COR-L47 (cell line): Measurements from ENCODE around the gene ITPK1.

Experiments used
- DNase-seq: peaks from one replicate; lab custom pipeline; 2025; lab: John Stamatoyannopoulos, UW

ITPK1 gene

GRCh38 chr14:92968291-92969020 is 147.3 kb downstream of the ITPK1 start:
- DNase-seq: no peak

GRCh38 chr14:92967346-92967926 is 148.3 kb downstream of the ITPK1 start:
- DNase-seq: no peak

GRCh38 chr14:92965281-92965680 is 150.4 kb downstream of the ITPK1 start:
- DNase-seq: no peak

- DNase-seq: no peak
Measured at GRCh38 chr14:92964124-92965109, 151.3 kb downstream of the ITPK1 start.

GRCh38 chr14:92963301-92964123 is 152.2 kb downstream of the ITPK1 start:
- DNase-seq: no peak

GRCh38 chr14:92962831-92963095 is 153.0 kb downstream of the ITPK1 start:
- no peak for DNase-seq

GRCh38 chr14:92962031-92962830 is 153.5 kb downstream of the ITPK1 start:
- DNase-seq: no peak

GRCh38 chr14:92961567-92961855 is 154.2 kb downstream of the ITPK1 start:
- DNase-seq: no peak

GRCh38 chr14:92960706-92961566 is 154.8 kb downstream of the ITPK1 start:
- DNase-seq: no peak

- DNase-seq: peak; percentile 70
Measured at GRCh38 chr14:92959761-92960680, 155.7 kb downstream of the ITPK1 start.

GRCh38 chr14:92959189-92959531 is 156.6 kb downstream of the ITPK1 start:
- peak; percentile 85 for DNase-seq

- peak; percentile 71 for DNase-seq
Measured at GRCh38 chr14:92958373-92959188, 157.1 kb downstream of the ITPK1 start.

- DNase-seq: peak; percentile 94
Measured at GRCh38 chr14:92956961-92957360, 158.8 kb downstream of the ITPK1 start.

- no peak for DNase-seq
Measured at GRCh38 chr14:92955381-92955780, 160.3 kb downstream of the ITPK1 start.

- no peak for DNase-seq
Measured at GRCh38 chr14:92954933-92955332, 160.8 kb downstream of the ITPK1 start.

GRCh38 chr14:92953526-92953925 is 162.2 kb downstream of the ITPK1 start:
- DNase-seq: no peak

GRCh38 chr14:92952481-92953298 is 163.0 kb downstream of the ITPK1 start:
- DNase-seq: no peak
